Measurements from ENCODE around the gene MAP2K5.

The MAP2K5 gene

GRCh38 chr15:67824976-67825880 is 282.7 kb downstream of the MAP2K5 start, which contains the start of gene SKOR1:
TSS of gene SKOR1 (plus strand) at chr15:67825509. CDS start at chr15:67825603, 94 bp downstream.
- DNase-seq (ENCODE audit: low read depth in 2 of 2), result no peak

GRCh38 chr15:67825881-67826716 is 283.6 kb downstream of the MAP2K5 start:
- DNase-seq (ENCODE audit: low read depth in 2 of 2), result no peak

- DNase-seq (ENCODE audit: low read depth in 2 of 2), result no peak
These were observed 284.4 kb downstream of the MAP2K5 start for GRCh38 chr15:67826717-67827561.

GRCh38 chr15:67827562-67828277 is 285.2 kb downstream of the MAP2K5 start:
- no peak for DNase-seq (ENCODE audit: low read depth in 2 of 2)

- no peak for DNase-seq (ENCODE audit: low read depth in 2 of 2)
These were observed 285.9 kb downstream of the MAP2K5 start for GRCh38 chr15:67828278-67828968.

GRCh38 chr15:67828969-67829646 is 286.6 kb downstream of the MAP2K5 start:
- DNase-seq (ENCODE audit: low read depth in 2 of 2), result no peak

- no peak for DNase-seq (ENCODE audit: low read depth in 2 of 2)
These were observed 287.4 kb downstream of the MAP2K5 start for GRCh38 chr15:67829647-67830504.

- DNase-seq (ENCODE audit: low read depth in 2 of 2), result no peak
These were observed 288.9 kb downstream of the MAP2K5 start for GRCh38 chr15:67831363-67831762.

GRCh38 chr15:67832031-67832551 is 289.6 kb downstream of the MAP2K5 start:
- DNase-seq (ENCODE audit: low read depth in 2 of 2), result no peak

GRCh38 chr15:67832897-67833709 is 290.6 kb downstream of the MAP2K5 start:
- DNase-seq (ENCODE audit: low read depth in 2 of 2), result no peak

- no peak for DNase-seq (ENCODE audit: low read depth in 2 of 2)
These were observed 291.4 kb downstream of the MAP2K5 start for GRCh38 chr15:67833710-67834511.

GRCh38 chr15:67834581-67835296 is 292.2 kb downstream of the MAP2K5 start:
- DNase-seq (ENCODE audit: low read depth in 2 of 2), result no peak

- no peak for DNase-seq (ENCODE audit: low read depth in 2 of 2)
These were observed 293.0 kb downstream of the MAP2K5 start for GRCh38 chr15:67835297-67836133.

- no peak for DNase-seq (ENCODE audit: low read depth in 2 of 2)
These were observed 293.6 kb downstream of the MAP2K5 start for GRCh38 chr15:67836134-67836455.

- no peak for DNase-seq (ENCODE audit: low read depth in 2 of 2)
These were observed 294.0 kb downstream of the MAP2K5 start for GRCh38 chr15:67836477-67836876.

All from stimulated activated CD8-positive, alpha-beta memory T cell treated with anti-CD3 and anti-CD28 coated beads, Interleukin-15, amount 100 ng/mL, for 48 hours (primary cell).